Measurements from ENCODE around the gene GJB5.

GJB5 gene

GRCh38 chr1:34755961-34756360 lies 1.1 kb downstream of the GJB5 start:
- no peak overlapping the region for H3K27ac ChIP-seq
- no peak for TF ChIP-seq ZFX (IDR thresholded peaks at IDR 0.05; ENCODE audit: borderline replicate concordance)
- no peak for TF ChIP-seq CTCF (IDR thresholded peaks at IDR 0.05)

GRCh38 chr1:34757386-34757785 lies 2.5 kb downstream of the GJB5 start:
- H3K27ac ChIP-seq = no peak overlapping the region
- TF ChIP-seq ZFX (IDR thresholded peaks at IDR 0.05; ENCODE audit: borderline replicate concordance) (no peak), CTCF (IDR thresholded peaks at IDR 0.05) (no peak)

- TF ChIP-seq ZFX (IDR thresholded peaks at IDR 0.05; ENCODE audit: borderline replicate concordance) = no peak
- TF ChIP-seq CTCF (IDR thresholded peaks at IDR 0.05) = no peak
- no peak overlapping the region for H3K27ac ChIP-seq
Measured at GRCh38 chr1:34758751-34759150, 3.9 kb downstream of the GJB5 start.

- H3K27ac ChIP-seq = no peak within 1 kb of the TSS
- TF ChIP-seq ZFX (IDR thresholded peaks at IDR 0.05; ENCODE audit: borderline replicate concordance) = no peak
- no peak for TF ChIP-seq CTCF (IDR thresholded peaks at IDR 0.05)
Measured at GRCh38 chr1:34759503-34760357, 4.9 kb downstream of the GJB5 start, which contains the start of gene GJB4. TSS of gene GJB4 (plus strand) at chr1:34759740. CDS start at chr1:34761255, 1,515 bp downstream.

GRCh38 chr1:34761176-34761761 lies 6.4 kb downstream of the GJB5 start:
- TF ChIP-seq CTCF (IDR thresholded peaks at IDR 0.05) (no peak), ZFX (IDR thresholded peaks at IDR 0.05; ENCODE audit: borderline replicate concordance) (no peak)
- H3K27ac ChIP-seq = no peak overlapping the region

- TF ChIP-seq CTCF (IDR thresholded peaks at IDR 0.05) = no peak
- TF ChIP-seq ZFX (IDR thresholded peaks at IDR 0.05; ENCODE audit: borderline replicate concordance) = no peak
- H3K27ac ChIP-seq = no peak overlapping the region
Measured at GRCh38 chr1:34761776-34762307, 7.0 kb downstream of the GJB5 start.
